RWPE1 (cell line): Measurements from ENCODE around the gene HIVEP3.

Experiments
- CTCF ChIA-PET: fragments of 350-600 bp; sonication (Branson Sonifier 250); formaldehyde crosslinking; extraction: SDS; loops from one replicate; lab custom pipeline; 2021; lab: Yijun Ruan, JAX
- POLR2A ChIA-PET: fragments of 400-600 bp; formaldehyde crosslinking; extraction: SDS; loops from one replicate; lab custom pipeline; 2020; ENCODE audit warnings: antibody characterized with exemption; ENCODE audit not compliant: low non-redundant PET; lab: Yijun Ruan, JAX
- DNase-seq: peaks from one replicate; pipeline ENCODE4 v3.0.0; 2012; ENCODE audit warnings: low spot score
- H3K27ac ChIP-seq: fragments of 450-650 bp; 2 replicates; pipeline ENCODE4 v1.5.1; 2017
- TF ChIP-seq, protein P1 (sequence below): fragments of 450-650 bp; conservative IDR thresholded peaks from 2 replicates; pipeline ENCODE4 v1.5.1; 2017; ENCODE audit warnings: low read depth, mild to moderate bottlenecking

Gene HIVEP3

DNA sequence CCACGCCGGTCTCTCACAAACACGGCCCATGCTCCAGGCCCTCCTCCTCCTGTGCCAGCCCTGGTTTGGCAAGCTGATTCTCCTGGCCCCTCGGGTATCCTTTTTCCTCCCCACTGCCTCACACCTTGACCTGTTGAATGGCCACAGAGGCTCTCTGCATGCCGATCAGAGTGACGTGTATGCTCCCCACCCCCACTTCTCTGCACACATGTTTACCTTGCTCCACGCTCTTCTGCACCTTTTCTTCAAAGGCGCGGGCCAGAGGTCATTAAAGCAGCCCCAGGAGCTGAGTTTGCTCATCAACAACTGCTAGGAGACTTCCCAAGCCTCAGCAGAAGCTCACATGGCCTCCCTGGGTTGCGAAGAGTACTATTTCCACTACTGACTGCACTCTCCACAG lies 295.0 kb downstream of the HIVEP3 start:
- TF ChIP-seq, protein P1, sequence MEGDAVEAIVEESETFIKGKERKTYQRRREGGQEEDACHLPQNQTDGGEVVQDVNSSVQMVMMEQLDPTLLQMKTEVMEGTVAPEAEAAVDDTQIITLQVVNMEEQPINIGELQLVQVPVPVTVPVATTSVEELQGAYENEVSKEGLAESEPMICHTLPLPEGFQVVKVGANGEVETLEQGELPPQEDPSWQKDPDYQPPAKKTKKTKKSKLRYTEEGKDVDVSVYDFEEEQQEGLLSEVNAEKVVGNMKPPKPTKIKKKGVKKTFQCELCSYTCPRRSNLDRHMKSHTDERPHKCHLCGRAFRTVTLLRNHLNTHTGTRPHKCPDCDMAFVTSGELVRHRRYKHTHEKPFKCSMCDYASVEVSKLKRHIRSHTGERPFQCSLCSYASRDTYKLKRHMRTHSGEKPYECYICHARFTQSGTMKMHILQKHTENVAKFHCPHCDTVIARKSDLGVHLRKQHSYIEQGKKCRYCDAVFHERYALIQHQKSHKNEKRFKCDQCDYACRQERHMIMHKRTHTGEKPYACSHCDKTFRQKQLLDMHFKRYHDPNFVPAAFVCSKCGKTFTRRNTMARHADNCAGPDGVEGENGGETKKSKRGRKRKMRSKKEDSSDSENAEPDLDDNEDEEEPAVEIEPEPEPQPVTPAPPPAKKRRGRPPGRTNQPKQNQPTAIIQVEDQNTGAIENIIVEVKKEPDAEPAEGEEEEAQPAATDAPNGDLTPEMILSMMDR: no peak
- no peak for DNase-seq
- CTCF ChIA-PET: no interaction called here
- H3K27ac ChIP-seq: no peak overlapping the region
- POLR2A ChIA-PET: no interaction called here

DNA sequence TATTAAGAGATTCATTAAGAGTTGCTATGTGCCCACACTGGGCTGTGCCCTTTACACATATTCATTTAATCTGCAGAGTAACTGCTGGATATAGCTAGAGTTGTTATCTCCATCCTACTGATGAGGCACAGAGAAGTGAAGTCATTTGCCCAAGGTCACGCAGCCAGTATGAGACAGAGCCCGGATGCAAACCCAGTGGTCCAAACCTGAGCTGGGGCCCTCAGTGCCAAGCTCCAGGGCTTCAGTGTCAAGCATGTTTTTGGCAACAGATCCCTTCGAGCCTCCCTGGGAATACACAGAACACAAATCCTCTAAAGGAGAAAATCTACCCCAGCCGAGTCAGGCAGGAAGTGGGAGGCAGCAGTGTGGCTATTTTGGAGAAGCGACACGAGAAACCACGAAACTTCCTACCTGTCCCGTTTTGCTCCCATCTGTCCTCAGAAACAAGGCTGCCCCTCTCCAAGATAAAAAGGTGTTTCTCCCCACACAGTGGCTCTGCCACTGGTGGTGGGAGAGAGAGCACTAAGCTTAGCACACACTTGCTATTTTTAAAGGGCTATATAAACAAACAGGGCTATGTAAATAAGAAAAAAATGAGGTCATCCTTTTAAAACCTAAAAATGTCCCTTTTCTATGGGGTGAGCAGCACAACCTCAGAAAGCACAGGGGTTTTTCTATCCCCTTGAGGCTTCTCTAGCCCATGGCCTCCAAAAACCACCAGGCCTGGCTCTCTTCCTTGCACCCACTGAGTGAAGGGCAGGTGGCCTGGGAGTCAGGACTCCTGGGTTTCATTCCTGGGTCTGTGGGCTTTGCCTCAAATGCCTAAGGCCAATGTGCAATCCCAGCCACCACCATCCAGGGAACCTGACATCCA lies 295.6 kb downstream of the HIVEP3 start:
- H3K27ac ChIP-seq: no peak overlapping the region
- DNase-seq: no peak
- ChIA-PET CTCF (interaction anchor here (0.5 to 1.2 kb wide), 3 partner anchors 189 to 477 kb away, joined by 3 read pairs; no protein-coding TSS in a partner anchor), POLR2A (no interaction called here)
- TF ChIP-seq, protein P1: no peak

DNA sequence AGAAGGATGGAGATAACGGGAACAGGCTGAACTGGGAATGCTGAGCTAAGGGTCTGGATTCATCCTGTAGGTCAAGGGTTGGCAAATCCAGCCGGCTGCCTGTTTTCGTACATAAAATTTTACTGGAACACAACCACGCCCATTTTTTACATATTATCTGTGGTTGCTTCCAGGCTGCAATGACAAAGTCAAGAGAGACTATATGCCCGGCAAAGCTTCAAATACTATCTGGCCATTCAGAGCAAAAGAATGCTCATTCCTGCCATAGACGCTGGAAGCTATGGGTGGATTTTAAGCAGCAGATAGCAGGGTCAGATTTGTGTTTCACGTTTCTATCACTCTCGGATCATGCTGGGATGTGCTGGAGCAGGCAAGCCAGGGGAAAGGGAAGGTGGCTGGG lies 296.3 kb downstream of the HIVEP3 start:
- TF ChIP-seq, protein P1: no peak
- no peak for DNase-seq
- ChIA-PET POLR2A (no interaction called here), CTCF (interaction anchor here (0.6 to 1.2 kb wide), 3 partner anchors 189 to 261 kb away, joined by 3 read pairs; no protein-coding TSS in a partner anchor)
- H3K27ac ChIP-seq: no peak overlapping the region

DNA sequence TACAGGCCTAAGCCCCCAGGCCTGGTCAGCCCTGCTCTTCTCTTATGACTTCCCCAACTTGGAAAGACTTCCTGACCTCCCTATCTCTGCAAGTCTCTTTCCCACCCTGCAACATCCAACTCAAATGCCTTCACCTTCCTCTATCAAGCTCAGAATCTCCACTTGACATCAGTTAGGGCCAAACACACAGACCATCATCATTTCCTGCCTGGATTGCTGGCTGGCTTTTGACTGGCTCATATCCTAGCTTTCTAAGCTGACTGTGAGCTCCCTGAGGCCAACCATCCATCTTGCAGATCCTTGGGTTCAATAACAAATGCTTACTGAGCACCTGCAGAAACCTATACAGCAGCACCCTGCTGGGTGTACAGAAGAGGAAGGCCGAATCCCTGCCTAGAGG lies 296.9 kb downstream of the HIVEP3 start:
- no peak overlapping the region for H3K27ac ChIP-seq
- DNase-seq: no peak
- TF ChIP-seq, protein P1: no peak
- CTCF ChIA-PET: interaction anchor here (1.2 kb wide), 1 partner anchor 261 kb away, joined by 3 read pairs; no protein-coding TSS in a partner anchor
- POLR2A ChIA-PET: no interaction called here

DNA sequence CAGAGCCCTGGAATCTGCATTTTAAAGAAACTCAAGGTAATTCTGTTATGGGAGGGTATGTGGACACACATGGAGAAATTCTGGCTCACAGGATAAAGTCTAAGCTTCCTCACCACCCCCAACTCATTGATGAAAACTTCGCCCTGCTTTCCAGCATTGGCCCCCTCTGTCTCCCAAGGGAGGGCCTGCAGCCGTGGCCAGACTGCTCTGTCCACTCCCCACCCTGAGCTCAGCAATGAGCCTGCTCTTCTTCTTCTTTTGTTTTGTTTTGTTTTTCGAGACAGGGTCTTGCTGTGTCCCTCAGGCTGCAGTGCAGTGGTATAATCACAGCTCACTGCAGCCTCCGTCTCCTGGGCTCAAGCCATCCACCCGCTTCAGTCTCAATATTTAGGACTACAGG lies 297.5 kb downstream of the HIVEP3 start:
- TF ChIP-seq, protein P1: no peak
- CTCF ChIA-PET: no interaction called here
- POLR2A ChIA-PET: no interaction called here
- no peak for DNase-seq
- no peak overlapping the region; the same call in 1 of the 2 replicates for H3K27ac ChIP-seq

DNA sequence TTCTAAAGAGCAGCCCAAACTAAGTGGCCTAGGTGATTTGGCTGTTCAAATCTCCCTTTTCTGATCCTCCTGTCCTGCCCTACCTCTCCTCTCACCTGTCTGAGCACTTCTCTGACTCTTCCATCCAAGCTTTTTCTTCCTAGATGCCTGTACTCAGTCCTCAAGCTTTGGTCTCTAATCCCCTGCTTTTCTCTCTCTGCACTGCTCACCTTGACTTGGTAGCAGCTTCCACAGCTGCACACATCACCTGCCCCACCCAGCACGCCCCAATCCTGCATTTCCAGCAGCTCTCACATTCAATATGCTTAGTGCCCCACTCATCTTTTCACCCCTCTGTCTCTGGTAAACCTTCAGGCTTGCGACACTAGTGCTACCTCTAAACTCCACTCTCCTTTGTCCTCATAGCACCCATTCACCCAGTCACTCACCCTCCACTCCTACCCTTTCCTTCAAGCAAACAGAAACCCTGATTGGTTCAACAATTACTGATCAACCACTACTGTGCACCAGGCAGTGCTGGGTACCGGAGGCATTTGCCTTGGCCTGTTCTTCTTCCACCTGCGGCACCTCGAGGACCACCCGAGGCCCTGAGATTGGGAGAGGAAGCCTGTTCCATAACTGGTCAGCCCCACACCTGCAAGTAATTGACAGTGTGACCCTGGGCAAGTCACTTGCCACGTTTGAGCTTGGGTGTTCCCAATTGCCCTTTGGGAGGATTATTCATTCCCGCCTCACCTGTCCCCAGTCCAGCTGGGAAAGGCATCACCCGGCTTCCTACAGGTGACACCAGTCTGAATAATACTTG lies 298.2 kb downstream of the HIVEP3 start:
- peak overlapping the region; percentile 85 for H3K27ac ChIP-seq
- TF ChIP-seq, protein P1: no peak
- CTCF ChIA-PET: no interaction called here
- no peak for DNase-seq
- POLR2A ChIA-PET: no interaction called here
